HCT116 (cell line): ENCODE measurements around the gene FAM168B. TPM values are rescaled to one million over a fixed set of nuclear protein-coding genes. Genes with fewer than 3 reads are reported as not detected.

Experiments used
- ATAC-seq: fragments of 200-7000 bp; cut with Tn5 transposase; 2 replicates; pipeline ENCODE4 v1.9.1; 2020; ENCODE audit warnings: mild to moderate bottlenecking, moderate library complexity
- BruUV-seq: library from RNA; stranded (reverse); fragments of 400-500 nt; replicated peaks from 2 replicates; lab custom pipeline; 2021; lab: Mats Ljungman, UMichigan
- CTCF ChIA-PET: fragments of 300-600 bp; sonication (Branson Sonifier 250); formaldehyde crosslinking; loops from one replicate; lab custom pipeline; 2021; ENCODE audit warnings: antibody characterized with exemption; lab: Charles Lee
- POLR2A ChIA-PET: fragments of 300-600, 350-600 bp; sonication (Branson Sonifier 250); formaldehyde crosslinking; loops from one replicate; lab custom pipeline; 2021; ENCODE audit warnings: antibody characterized with exemption; lab: Charles Lee
- RAD21 ChIA-PET, 2 experiments: fragments of 300-600 bp; sonication (Branson Sonifier 250); formaldehyde crosslinking; loops; one replicate each; lab custom pipeline; 2023; ENCODE audit warnings: low total read pairs in 2 of 2; ENCODE audit not compliant: uncharacterized antibody in 2 of 2, unreplicated experiment in 2 of 2, low non-redundant PET in 1 of 2; lab: Charles Lee
- DNase-seq: peaks from one replicate; pipeline ENCODE4 v3.0.0-alpha.2; 2010; ENCODE audit warnings: low read depth, low spot score
- H2AFZ ChIP-seq: fragments of 200-600 bp; shearing (Covaris generic), sonication (generic); 2 replicates; pipeline ENCODE4 v1.6.1; 2017; ENCODE audit warnings: low read depth, mixed run types, mixed read lengths, antibody characterized with exemption, low read length; ENCODE audit not compliant: poor library complexity, severe bottlenecking
- H3K27ac ChIP-seq: 2 replicates; pipeline ENCODE4 v1.5.1; 2012; ENCODE audit warnings: low read depth, low read length
- H3K27me3 ChIP-seq: fragments of 200-600 bp; sonication (generic); 2 replicates; pipeline ENCODE4 v1.6.1; 2016; ENCODE audit warnings: mixed run types, low read length, mixed read lengths; ENCODE audit not compliant: insufficient read depth
- H3K36me3 ChIP-seq, 2 experiments: fragments of 200-500 bp in 1 of 2; fragments of 200-600 bp in 1 of 2; sonication (Bioruptor generic) in 1 of 2; sonication (generic) in 1 of 2; 2 replicates each; pipeline versions ENCODE4 v1.5.1 to v1.6.1; 2014 to 2016; ENCODE audit warnings: low read length in 2 of 2, inconsistent platforms in 1 of 2, mixed read lengths in 1 of 2, mixed run types in 1 of 2; ENCODE audit not compliant: insufficient read depth in 2 of 2, control insufficient read depth in 1 of 2
- H3K4me1 ChIP-seq, 2 experiments: fragments of 200-600 bp in 1 of 2; sonication (generic) in 1 of 2; 2 replicates each; pipeline versions ENCODE4 v1.5.1 to v1.6.1; 2012 to 2017; ENCODE audit warnings: low read length in 2 of 2, inconsistent platforms in 1 of 2, mild to moderate bottlenecking in 1 of 2, mixed read lengths in 1 of 2, mixed run types in 1 of 2, moderate library complexity in 1 of 2; ENCODE audit not compliant: insufficient read depth in 2 of 2, control insufficient read depth in 1 of 2
- H3K4me2 ChIP-seq: fragments of 200-600 bp; sonication (generic); 2 replicates; pipeline ENCODE4 v1.6.1; 2017; ENCODE audit warnings: mixed run types, low read length, mixed read lengths
- H3K4me3 ChIP-seq, 2 experiments: fragments of 200-600 bp in 1 of 2; sonication (generic) in 1 of 2; replicated peaks in 1 of 2; 2 replicates each; pipeline ENCODE4 v1.5.1; 2011 to 2016; ENCODE audit warnings: low read length in 2 of 2, control low read depth in 1 of 2, low read depth in 1 of 2, mild to moderate bottlenecking in 1 of 2, mixed read lengths in 1 of 2, mixed run types in 1 of 2
- H3K79me2 ChIP-seq: fragments of 200-600 bp; sonication (generic); 2 replicates; pipeline ENCODE4 v1.6.1; 2017; ENCODE audit warnings: mild to moderate bottlenecking, mixed run types, low read length, moderate library complexity, mixed read lengths; ENCODE audit not compliant: insufficient read depth
- H3K9ac ChIP-seq: fragments of 200-600 bp; sonication (generic); 2 replicates; pipeline ENCODE4 v1.6.1; 2016; ENCODE audit warnings: low read length, mixed read lengths
- H3K9me2 ChIP-seq: fragments of 200-600 bp; sonication (generic), shearing (Covaris generic); 2 replicates; pipeline ENCODE4 v1.6.1; 2017; ENCODE audit warnings: mixed run types, mild to moderate bottlenecking, moderate library complexity; ENCODE audit not compliant: insufficient read depth
- H3K9me3 ChIP-seq, 2 experiments: fragments of 200-500 bp in 1 of 2; fragments of 200-600 bp in 1 of 2; sonication (Bioruptor generic) in 1 of 2; sonication (generic) in 1 of 2; 2 replicates each; pipeline ENCODE4 v1.6.1; 2014 to 2017; ENCODE audit warnings: low read length in 2 of 2, mixed read lengths in 2 of 2, inconsistent platforms in 1 of 2, low read depth in 1 of 2, mild to moderate bottlenecking in 1 of 2, mixed run types in 1 of 2, moderate library complexity in 1 of 2; ENCODE audit not compliant: control insufficient read depth in 1 of 2, insufficient read depth in 1 of 2
- H4K20me1 ChIP-seq: fragments of 200-600 bp; sonication (generic), shearing (Covaris generic); 2 replicates; pipeline ENCODE4 v1.6.1; 2017; ENCODE audit warnings: mixed run types, mild to moderate bottlenecking, moderate library complexity; ENCODE audit not compliant: insufficient read depth
- CEBPB ChIP-seq: IDR thresholded peaks from 2 replicates; pipeline ENCODE4 v1.6.1; 2012; ENCODE audit warnings: low read depth
- EGR1 ChIP-seq: IDR thresholded peaks from 2 replicates; pipeline ENCODE4 v1.6.1; 2012; ENCODE audit warnings: low read depth
- EZH2 ChIP-seq: fragments of 200-600 bp; sonication (generic); IDR thresholded peaks from 2 replicates; pipeline ENCODE4 v1.6.1; 2017; ENCODE audit warnings: antibody characterized with exemption, mixed run types
- EZH2phosphoT487 ChIP-seq: fragments of 200-600 bp; IDR thresholded peaks from 2 replicates; pipeline ENCODE4 v1.6.1; 2018; ENCODE audit warnings: antibody characterized with exemption, borderline replicate concordance
- FOSL1 ChIP-seq: IDR thresholded peaks from 2 replicates; pipeline ENCODE4 v1.6.1; 2012; ENCODE audit warnings: low read depth
- JUND ChIP-seq: IDR thresholded peaks from 2 replicates; pipeline ENCODE4 v1.6.1; 2012
- POLR2A ChIP-seq: IDR thresholded peaks from 2 replicates; pipeline ENCODE4 v1.7.0; 2011; ENCODE audit warnings: borderline replicate concordance; ENCODE audit not compliant: insufficient read depth, insufficient read length; ENCODE audit errors: extremely low read depth
- POLR2AphosphoS5 ChIP-seq: IDR thresholded peaks from 2 replicates; pipeline ENCODE4 v1.6.1; 2011; ENCODE audit warnings: mild to moderate bottlenecking, low read depth, low read length, moderate library complexity
- RAD21 ChIP-seq: IDR thresholded peaks from 2 replicates; pipeline ENCODE4 v1.6.1; 2012; ENCODE audit warnings: low read depth, mild to moderate bottlenecking
- SIN3A ChIP-seq: IDR thresholded peaks from 2 replicates; pipeline ENCODE4 v1.6.1; 2012; ENCODE audit warnings: low read depth
- SP1 ChIP-seq: IDR thresholded peaks from 2 replicates; pipeline ENCODE4 v1.6.1; 2012; ENCODE audit warnings: low read depth
- SRF ChIP-seq: IDR thresholded peaks from 2 replicates; pipeline ENCODE4 v1.6.1; 2012; ENCODE audit warnings: low read depth
- TCF7L2 ChIP-seq: IDR thresholded peaks from 2 replicates; pipeline ENCODE4 v1.7.0; 2011; ENCODE audit warnings: borderline replicate concordance, inconsistent platforms; ENCODE audit not compliant: insufficient read depth, insufficient read length; ENCODE audit errors: extremely low read depth
- YY1 ChIP-seq: IDR thresholded peaks from 2 replicates; pipeline ENCODE4 v1.6.1; 2011; ENCODE audit warnings: low read length, low read depth, moderate library complexity, mild to moderate bottlenecking; ENCODE audit not compliant: insufficient replicate concordance; ENCODE audit errors: extremely low read depth
- ZFX ChIP-seq: fragments of 450-650 bp; IDR thresholded peaks from 2 replicates; pipeline ENCODE4 v1.6.1; 2017
- ZNF274 ChIP-seq: fragments of 200-500 bp; sonication (Bioruptor generic); IDR thresholded peaks from 2 replicates; pipeline ENCODE4 v1.6.1; 2014; ENCODE audit warnings: mild to moderate bottlenecking, low read depth, low read length, inconsistent platforms
- intact Hi-C: fragments of 100-400 bp; cut with micrococcal nuclease; formaldehyde crosslinking; loops from 2 replicates; pipeline ENCODE4 v1.10.0; 2022
- total RNA-seq: library from RNA; stranded (reverse); gene quantifications from one replicate; pipeline ENCODE4 v1.2.1, GENCODE V29; 2021; ENCODE audit not compliant: unreplicated experiment
- TF ChIP-seq, protein P1 (sequence below): IDR thresholded peaks from 2 replicates; pipeline ENCODE4 v1.6.1; 2012
- TF ChIP-seq, protein P2 (sequence below): IDR thresholded peaks from 2 replicates; pipeline ENCODE4 v1.6.1; 2011; ENCODE audit warnings: mild to moderate bottlenecking, low read length, moderate library complexity; ENCODE audit not compliant: insufficient replicate concordance; ENCODE audit errors: extremely low read depth
- TF ChIP-seq, protein P3 (sequence below), 3 experiments: fragments of 200-600 bp in 1 of 3; sonication (generic) in 1 of 3; IDR thresholded peaks in 2 of 3; conservative IDR thresholded peaks in 1 of 3; 2 replicates each; pipeline ENCODE4 v1.5.1; 2012 to 2017; ENCODE audit warnings: low read depth in 2 of 3, low read length in 2 of 3, antibody characterized with exemption in 1 of 3, borderline replicate concordance in 1 of 3, control low read depth in 1 of 3, mild to moderate bottlenecking in 1 of 3, mixed read lengths in 1 of 3, mixed run types in 1 of 3, moderate library complexity in 1 of 3; ENCODE audit not compliant: insufficient read depth in 1 of 3
- TF ChIP-seq, protein P4 (sequence below): IDR thresholded peaks from 2 replicates; pipeline ENCODE4 v1.6.1; 2012; ENCODE audit warnings: low read depth

FAM168B gene
- total RNA-seq, 1 experiment from 2014 or later: 94.5 TPM

DNA sequence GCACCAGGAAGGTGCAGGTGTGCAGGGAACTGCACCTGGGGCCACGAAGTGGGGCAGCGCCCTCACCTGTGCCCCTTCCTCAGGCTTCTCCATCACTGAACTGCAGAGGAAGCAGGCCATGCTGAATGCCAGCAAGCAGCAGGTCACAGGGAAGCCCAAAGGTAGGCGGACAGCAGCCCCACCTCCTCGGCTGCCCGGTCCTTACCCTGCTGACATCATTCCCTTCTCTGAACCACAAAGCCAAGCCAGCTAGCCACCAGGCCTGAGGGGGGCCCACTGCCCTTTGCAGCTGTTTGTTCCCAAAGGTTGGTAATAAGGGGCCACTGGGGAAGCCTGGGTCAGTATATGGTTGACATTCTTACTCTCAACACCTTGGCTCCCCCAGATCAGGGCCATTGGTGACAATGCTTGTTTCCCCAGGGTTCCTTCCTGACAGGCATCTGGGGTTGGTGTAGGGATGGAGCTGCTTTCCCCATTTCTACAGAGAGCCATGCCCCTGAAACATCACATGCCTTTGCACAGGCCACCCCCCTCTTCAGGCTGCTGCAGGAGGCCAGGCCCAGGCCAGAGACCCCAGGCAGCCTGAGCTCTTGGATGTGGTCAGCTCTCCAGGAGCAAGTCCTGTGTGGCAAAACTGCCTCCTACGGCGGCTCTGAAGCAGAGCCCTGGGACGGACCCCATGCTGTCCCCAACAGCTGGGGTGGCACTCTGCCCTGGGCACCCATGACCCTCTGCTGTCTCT, 47.8 kb downstream of the FAM168B start:
- H3K36me3 ChIP-seq: peaks cover 10 to 12% of the 10 kb centered on the region in 2 experiments; a peak in 3 of 4 replicates
- no peaks in the 10 kb centered on the region for H3K27me3 ChIP-seq
- H3K4me2 ChIP-seq: no peak overlapping the region
- intact Hi-C loops: loop anchor here (5.0 kb wide), 1 partner anchor 248 kb away; no protein-coding TSS in a partner anchor
- CTCF ChIA-PET: interaction anchor here (0.9 kb wide), 1 partner anchor 248 kb away, joined by 3 read pairs; no protein-coding TSS in a partner anchor
- POLR2A ChIA-PET: no interaction called here
- RAD21 ChIA-PET: no interaction called here
- TF ChIP-seq, protein P1, sequence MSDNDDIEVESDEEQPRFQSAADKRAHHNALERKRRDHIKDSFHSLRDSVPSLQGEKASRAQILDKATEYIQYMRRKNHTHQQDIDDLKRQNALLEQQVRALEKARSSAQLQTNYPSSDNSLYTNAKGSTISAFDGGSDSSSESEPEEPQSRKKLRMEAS: no peak
- no peak for TF ChIP-seq SP1
- TF ChIP-seq SRF: no peak
- TF ChIP-seq EZH2: no peak
- TF ChIP-seq, protein P2, sequence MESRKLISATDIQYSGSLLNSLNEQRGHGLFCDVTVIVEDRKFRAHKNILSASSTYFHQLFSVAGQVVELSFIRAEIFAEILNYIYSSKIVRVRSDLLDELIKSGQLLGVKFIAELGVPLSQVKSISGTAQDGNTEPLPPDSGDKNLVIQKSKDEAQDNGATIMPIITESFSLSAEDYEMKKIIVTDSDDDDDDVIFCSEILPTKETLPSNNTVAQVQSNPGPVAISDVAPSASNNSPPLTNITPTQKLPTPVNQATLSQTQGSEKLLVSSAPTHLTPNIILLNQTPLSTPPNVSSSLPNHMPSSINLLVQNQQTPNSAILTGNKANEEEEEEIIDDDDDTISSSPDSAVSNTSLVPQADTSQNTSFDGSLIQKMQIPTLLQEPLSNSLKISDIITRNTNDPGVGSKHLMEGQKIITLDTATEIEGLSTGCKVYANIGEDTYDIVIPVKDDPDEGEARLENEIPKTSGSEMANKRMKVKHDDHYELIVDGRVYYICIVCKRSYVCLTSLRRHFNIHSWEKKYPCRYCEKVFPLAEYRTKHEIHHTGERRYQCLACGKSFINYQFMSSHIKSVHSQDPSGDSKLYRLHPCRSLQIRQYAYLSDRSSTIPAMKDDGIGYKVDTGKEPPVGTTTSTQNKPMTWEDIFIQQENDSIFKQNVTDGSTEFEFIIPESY: no peak
- no peak for TF ChIP-seq JUND
- TF ChIP-seq POLR2A: no peak
- TF ChIP-seq, protein P3, sequence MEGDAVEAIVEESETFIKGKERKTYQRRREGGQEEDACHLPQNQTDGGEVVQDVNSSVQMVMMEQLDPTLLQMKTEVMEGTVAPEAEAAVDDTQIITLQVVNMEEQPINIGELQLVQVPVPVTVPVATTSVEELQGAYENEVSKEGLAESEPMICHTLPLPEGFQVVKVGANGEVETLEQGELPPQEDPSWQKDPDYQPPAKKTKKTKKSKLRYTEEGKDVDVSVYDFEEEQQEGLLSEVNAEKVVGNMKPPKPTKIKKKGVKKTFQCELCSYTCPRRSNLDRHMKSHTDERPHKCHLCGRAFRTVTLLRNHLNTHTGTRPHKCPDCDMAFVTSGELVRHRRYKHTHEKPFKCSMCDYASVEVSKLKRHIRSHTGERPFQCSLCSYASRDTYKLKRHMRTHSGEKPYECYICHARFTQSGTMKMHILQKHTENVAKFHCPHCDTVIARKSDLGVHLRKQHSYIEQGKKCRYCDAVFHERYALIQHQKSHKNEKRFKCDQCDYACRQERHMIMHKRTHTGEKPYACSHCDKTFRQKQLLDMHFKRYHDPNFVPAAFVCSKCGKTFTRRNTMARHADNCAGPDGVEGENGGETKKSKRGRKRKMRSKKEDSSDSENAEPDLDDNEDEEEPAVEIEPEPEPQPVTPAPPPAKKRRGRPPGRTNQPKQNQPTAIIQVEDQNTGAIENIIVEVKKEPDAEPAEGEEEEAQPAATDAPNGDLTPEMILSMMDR (IDR thresholded peaks at IDR 0.05 in 2 of 3, conservative IDR thresholded peaks at IDR 0.05 in 1 of 3; ENCODE audit: borderline replicate concordance in 1 of 3, insufficient read depth in 1 of 3, low read depth in 2 of 3, low read length in 2 of 3): no peak
- no peak for TF ChIP-seq EZH2phosphoT487
- TF ChIP-seq RAD21: no peak
- TF ChIP-seq YY1: no peak
- TF ChIP-seq ZFX: no peak
- no peak for TF ChIP-seq FOSL1
- TF ChIP-seq, protein P4, sequence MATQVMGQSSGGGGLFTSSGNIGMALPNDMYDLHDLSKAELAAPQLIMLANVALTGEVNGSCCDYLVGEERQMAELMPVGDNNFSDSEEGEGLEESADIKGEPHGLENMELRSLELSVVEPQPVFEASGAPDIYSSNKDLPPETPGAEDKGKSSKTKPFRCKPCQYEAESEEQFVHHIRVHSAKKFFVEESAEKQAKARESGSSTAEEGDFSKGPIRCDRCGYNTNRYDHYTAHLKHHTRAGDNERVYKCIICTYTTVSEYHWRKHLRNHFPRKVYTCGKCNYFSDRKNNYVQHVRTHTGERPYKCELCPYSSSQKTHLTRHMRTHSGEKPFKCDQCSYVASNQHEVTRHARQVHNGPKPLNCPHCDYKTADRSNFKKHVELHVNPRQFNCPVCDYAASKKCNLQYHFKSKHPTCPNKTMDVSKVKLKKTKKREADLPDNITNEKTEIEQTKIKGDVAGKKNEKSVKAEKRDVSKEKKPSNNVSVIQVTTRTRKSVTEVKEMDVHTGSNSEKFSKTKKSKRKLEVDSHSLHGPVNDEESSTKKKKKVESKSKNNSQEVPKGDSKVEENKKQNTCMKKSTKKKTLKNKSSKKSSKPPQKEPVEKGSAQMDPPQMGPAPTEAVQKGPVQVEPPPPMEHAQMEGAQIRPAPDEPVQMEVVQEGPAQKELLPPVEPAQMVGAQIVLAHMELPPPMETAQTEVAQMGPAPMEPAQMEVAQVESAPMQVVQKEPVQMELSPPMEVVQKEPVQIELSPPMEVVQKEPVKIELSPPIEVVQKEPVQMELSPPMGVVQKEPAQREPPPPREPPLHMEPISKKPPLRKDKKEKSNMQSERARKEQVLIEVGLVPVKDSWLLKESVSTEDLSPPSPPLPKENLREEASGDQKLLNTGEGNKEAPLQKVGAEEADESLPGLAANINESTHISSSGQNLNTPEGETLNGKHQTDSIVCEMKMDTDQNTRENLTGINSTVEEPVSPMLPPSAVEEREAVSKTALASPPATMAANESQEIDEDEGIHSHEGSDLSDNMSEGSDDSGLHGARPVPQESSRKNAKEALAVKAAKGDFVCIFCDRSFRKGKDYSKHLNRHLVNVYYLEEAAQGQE: no peak
- no peak; the same call in 1 of the 2 replicates for TF ChIP-seq POLR2AphosphoS5
- no peak for TF ChIP-seq ZNF274
- no peak for TF ChIP-seq EGR1
- no peak for TF ChIP-seq TCF7L2
- TF ChIP-seq SIN3A: no peak
- TF ChIP-seq CEBPB: no peak
- peaks cover 3% of the 10 kb centered on the region; the same call in 1 of the 2 replicates for H4K20me1 ChIP-seq
- no peak overlapping the region for H3K4me3 ChIP-seq
- peak; percentile 21 for ATAC-seq
- no TSS peak for BruUV-seq
- no peak overlapping the region for H2AFZ ChIP-seq
- 0 out of 4 replicates have a peak, but pooled peaks cover 0 to 5% of the 10 kb centered on the region in 2 experiments for H3K4me1 ChIP-seq
- no peaks in the 10 kb centered on the region for H3K9me3 ChIP-seq
- H3K9me2 ChIP-seq: no peaks in the 10 kb centered on the region
- H3K9ac ChIP-seq: no peak overlapping the region
- peaks cover 13% of the 10 kb centered on the region; the same call in 1 of the 2 replicates for H3K79me2 ChIP-seq
- H3K27ac ChIP-seq: no peak overlapping the region
- no peak for DNase-seq
